ENCODE results near the gene DHX58. TPM values are rescaled to one million over a fixed set of nuclear protein-coding genes. Genes with fewer than 3 reads are reported as not detected.

The DHX58 gene
- polyA plus RNA-seq, 1 of the 3 experiments (the other 2 are of a cell fraction), result 1.2 TPM

- Histone ChIP-seq H2AFZ (ENCODE audit: low read depth) (no peak overlapping the region), H4K20me1 (ENCODE audit: insufficient read depth) (no peaks in the 10 kb centered on the region), H3K9me2 (no peaks in the 10 kb centered on the region), H3F3A (replicated peaks; ENCODE audit: insufficient read depth) (peaks cover 6% of the 10 kb centered on the region), H3K27ac (ENCODE audit: low read depth in 2 of 2, low read length in 1 of 2) (no peak overlapping the region), H3K4me3 (ENCODE audit: low read depth in 2 of 2, low read length in 1 of 2) (no peak overlapping the region), H3K36me3 (replicated peaks in 1 of 2; ENCODE audit: control insufficient read depth in 1 of 2, insufficient read depth in 2 of 2, low read length in 1 of 2) (no peaks in the 10 kb centered on the region), H3K79me2 (ENCODE audit: insufficient read depth) (no peaks in the 10 kb centered on the region), H3K9ac (no peak overlapping the region), H3K9me3 (no peaks in the 10 kb centered on the region), H3K4me2 (no peak overlapping the region), H3K4me1 (ENCODE audit: control insufficient read depth in 1 of 2, insufficient read depth in 2 of 2, low read depth in 1 of 2, low read length in 1 of 2) (peaks cover 0 to 3% of the 10 kb centered on the region in 2 experiments; a peak in 1 of 4 replicates), H3K27me3 (ENCODE audit: insufficient read depth) (no peaks in the 10 kb centered on the region)
- POLR2A ChIA-PET, result no interaction called here
- CTCF ChIA-PET, result interaction anchor here (1.4 to 2.0 kb wide), 2 partner anchors 9 to 24 kb away, joined by 7 to 9 read pairs; no protein-coding TSS in a partner anchor
- WGBS (ENCODE audit: low lambda C conversion rate), result 83% methylated on average over 4 of the region's 4 CpGs
- no peak for TF ChIP-seq SMC3 (IDR thresholded peaks at IDR 0.05; ENCODE audit: low read depth, low read length)
- TF ChIP-seq FOXM1 (IDR thresholded peaks at IDR 0.05; ENCODE audit: low read depth), result no peak
- TF ChIP-seq TEAD4 (IDR thresholded peaks at IDR 0.05; ENCODE audit: borderline replicate concordance, insufficient read depth), result no peak
- TF ChIP-seq USF2 (IDR thresholded peaks at IDR 0.05; ENCODE audit: borderline replicate concordance, low read depth, low read length), result no peak
- no peak for TF ChIP-seq ELF1 (IDR thresholded peaks at IDR 0.05)
- no peak for TF ChIP-seq YY1 (IDR thresholded peaks at IDR 0.05; ENCODE audit: low read depth)
- no peak for TF ChIP-seq REST (IDR thresholded peaks at IDR 0.05; ENCODE audit: low read depth, low read length)
- TF ChIP-seq TAF1 (IDR thresholded peaks at IDR 0.05; ENCODE audit: borderline replicate concordance, low read depth, low read length), result no peak
- TF ChIP-seq CHD2 (IDR thresholded peaks at IDR 0.05; ENCODE audit: low read length, partially characterized antibody), result no peak
- no peak for TF ChIP-seq USF1 (IDR thresholded peaks at IDR 0.05; ENCODE audit: borderline replicate concordance, low read depth)
- no peak for TF ChIP-seq EP300 (IDR thresholded peaks at IDR 0.05; ENCODE audit: borderline replicate concordance in 1 of 2, low read depth in 1 of 2, low read length in 1 of 2)
- no peak for TF ChIP-seq NFIC (IDR thresholded peaks at IDR 0.05; ENCODE audit: borderline replicate concordance)
- no peak for TF ChIP-seq PBX3 (IDR thresholded peaks at IDR 0.05)
- no peak for TF ChIP-seq RCOR1 (IDR thresholded peaks at IDR 0.05; ENCODE audit: low read length)
- TF ChIP-seq FOXJ3 (CRISPR knock-in tag; IDR thresholded peaks at IDR 0.05), result no peak
- TF ChIP-seq RXRA (IDR thresholded peaks at IDR 0.05; ENCODE audit: borderline replicate concordance, low read depth), result no peak
- DNase-seq, result no peak
Observed at GRCh38 chr17:42076797-42077559, 35.5 kb downstream of the DHX58 start.

Measured in SK-N-SH (cell line).